Endothelial cell of umbilical vein (primary cell): Measurements from ENCODE around the gene RNU5D-1. TPM values are rescaled to one million over a fixed set of nuclear protein-coding genes. Genes with fewer than 3 reads are reported as not detected.

ENCODE experiments used
- BruUV-seq: library from RNA; stranded (reverse); fragments of 400-500 nt; replicated peaks from 2 replicates; lab custom pipeline; 2021; lab: Mats Ljungman, UMichigan
- CTCF ChIA-PET: fragments of 300-600, 350-600 bp; sonication (Branson Sonifier 250); formaldehyde crosslinking; loops from one replicate; lab custom pipeline; 2021; ENCODE audit warnings: antibody characterized with exemption, inconsistent platforms; lab: Charles Lee
- POLR2A ChIA-PET: fragments of 300-600, 350-600 bp; sonication (Branson Sonifier 250); formaldehyde crosslinking; loops from one replicate; lab custom pipeline; 2021; ENCODE audit warnings: antibody characterized with exemption, inconsistent platforms; lab: Charles Lee
- DNase-seq: peaks from one replicate; pipeline ENCODE4 v3.0.0-alpha.2; 2011; ENCODE audit warnings: low read depth, low spot score
- FAIRE-seq: peaks from 2 replicates; lab custom pipeline; 2011; peaks lifted over from hg19 to GRCh38; lab: Jason Lieb, UNC
- H2AFZ ChIP-seq: 2 replicates; pipeline ENCODE4 v1.6.0; 2012; ENCODE audit warnings: low read depth, low read length, control low read depth, inconsistent platforms
- H3K27ac ChIP-seq: 2 replicates; pipeline ENCODE4 v1.5.1; 2011; ENCODE audit warnings: low read depth, mild to moderate bottlenecking, control low read depth, low read length, moderate library complexity; ENCODE audit not compliant: insufficient read depth
- H3K27me3 ChIP-seq, 2 experiments: 2 replicates each; pipeline versions ENCODE4 v1.6.0 to v1.6.1; 2011; ENCODE audit warnings: low read length in 2 of 2, mixed read lengths in 1 of 2; ENCODE audit not compliant: control insufficient read depth in 2 of 2, insufficient read depth in 2 of 2
- H3K36me3 ChIP-seq, 2 experiments: 2 replicates in 1 of 2; 3 replicates in 1 of 2; pipeline ENCODE4 v1.5.1; 2011; ENCODE audit warnings: low read length in 2 of 2, mild to moderate bottlenecking in 1 of 2, moderate library complexity in 1 of 2; ENCODE audit not compliant: control insufficient read depth in 2 of 2, insufficient read depth in 2 of 2; ENCODE audit errors: extremely low read depth in 1 of 2
- H3K4me1 ChIP-seq: 3 replicates; pipeline ENCODE4 v1.5.1; 2011; ENCODE audit warnings: mild to moderate bottlenecking, low read length; ENCODE audit not compliant: control insufficient read depth, insufficient read depth; ENCODE audit errors: extremely low read depth
- H3K4me2 ChIP-seq: 2 replicates; pipeline ENCODE4 v1.6.1; 2011; ENCODE audit warnings: low read length, control low read depth, mixed read lengths; ENCODE audit not compliant: insufficient read depth
- H3K4me3 ChIP-seq, 3 experiments: fragments of 200-600 bp in 1 of 3; sonication (generic), shearing (Covaris generic) in 1 of 3; replicated peaks in 1 of 3; 2 replicates each; pipeline ENCODE4 v1.5.1; 2011 to 2016; ENCODE audit warnings: control low read depth in 3 of 3, low read length in 3 of 3, mild to moderate bottlenecking in 2 of 3, inconsistent platforms in 1 of 3, low read depth in 1 of 3, moderate library complexity in 1 of 3; ENCODE audit not compliant: insufficient read depth in 1 of 3
- H3K79me2 ChIP-seq: 2 replicates; pipeline ENCODE4 v1.6.0; 2012; ENCODE audit warnings: low read length, inconsistent platforms; ENCODE audit not compliant: control insufficient read depth, insufficient read depth
- H3K9ac ChIP-seq: replicated peaks from 2 replicates; pipeline ENCODE3; 2011; ENCODE audit warnings: low read length, control low read depth; ENCODE audit not compliant: insufficient read depth; ENCODE audit errors: extremely low read depth
- H3K9me1 ChIP-seq: replicated peaks from 3 replicates; pipeline ENCODE4 v1.6.0; 2011; ENCODE audit warnings: mild to moderate bottlenecking, low read length; ENCODE audit not compliant: control insufficient read depth, insufficient read depth; ENCODE audit errors: extremely low read depth
- H3K9me3 ChIP-seq: replicated peaks from 2 replicates; pipeline ENCODE4 v1.5.1; 2012; ENCODE audit warnings: low read length, inconsistent platforms; ENCODE audit not compliant: control insufficient read depth, insufficient read depth
- H4K20me1 ChIP-seq: replicated peaks from 2 replicates; pipeline ENCODE3; 2011; ENCODE audit warnings: mild to moderate bottlenecking, low read length; ENCODE audit not compliant: control insufficient read depth, insufficient read depth; ENCODE audit errors: extremely low read depth
- EZH2 ChIP-seq: IDR thresholded peaks from 2 replicates; pipeline ENCODE4 v1.6.1; 2012; ENCODE audit warnings: borderline replicate concordance, low read depth, mild to moderate bottlenecking, moderate library complexity, low read length, inconsistent platforms; ENCODE audit not compliant: severe bottlenecking
- FOS ChIP-seq: IDR thresholded peaks from 2 replicates; pipeline ENCODE4 v1.6.1; 2011; ENCODE audit warnings: mild to moderate bottlenecking, low read length, moderate library complexity, borderline replicate concordance; ENCODE audit not compliant: insufficient read depth
- GATA2 ChIP-seq: IDR thresholded peaks from 2 replicates; pipeline ENCODE4 v1.7.0; 2011; ENCODE audit warnings: low read depth, mild to moderate bottlenecking, moderate library complexity, mixed read lengths, low read length; ENCODE audit not compliant: insufficient read length, insufficient read depth
- JUN ChIP-seq: IDR thresholded peaks from 2 replicates; pipeline ENCODE4 v1.6.1; 2011; ENCODE audit warnings: borderline replicate concordance, low read depth; ENCODE audit not compliant: insufficient read length, insufficient read depth
- MAX ChIP-seq: IDR thresholded peaks from 2 replicates; pipeline ENCODE4 v1.6.1; 2011; ENCODE audit not compliant: insufficient read depth, insufficient read length
- MYC ChIP-seq: IDR thresholded peaks from one replicate; pipeline ENCODE4 v1.6.1; 2011; ENCODE audit warnings: mild to moderate bottlenecking, low read depth, low read length
- POLR2A ChIP-seq: IDR thresholded peaks from 2 replicates; pipeline ENCODE4 v1.6.1; 2012; ENCODE audit warnings: low read depth, mild to moderate bottlenecking, control low read depth, low read length
- POLR2AphosphoS5 ChIP-seq: IDR thresholded peaks from 2 replicates; pipeline ENCODE4 v1.6.1; 2012; ENCODE audit warnings: low read depth, mild to moderate bottlenecking, control low read depth, low read length, moderate library complexity; ENCODE audit not compliant: insufficient read depth
- dilution Hi-C: fragments of 300-500 bp; cut with MboI; formaldehyde crosslinking; loops from one replicate; pipeline ENCODE4 v1.15.0; 2019; ENCODE audit warnings: low sequenced_read_pairs; ENCODE audit not compliant: extremely low pct_ligation_motif_present
- intact Hi-C: fragments of 100-400 bp; cut with micrococcal nuclease; formaldehyde crosslinking; loops from one replicate; pipeline ENCODE4 v1.10.0; 2022
- polyA plus RNA-seq, 4 experiments: library from polyadenylated mRNA; depleted of rRNA in 3 of 4; stranded (reverse) in 3 of 4; unstranded in 1 of 4; fragments of >200 nt; gene quantifications; 2 replicates each; pipeline versions ENCODE4 v1.2.1 to v1.2.3, GENCODE V29; 2011 to 2012; ENCODE audit warnings: missing spikeins in 1 of 4
- total RNA-seq: library from RNA; stranded (reverse); gene quantifications from 2 replicates; pipeline ENCODE4 v1.2.3, GENCODE V29; 2021
- TF ChIP-seq, protein P1 (sequence below), 2 donors: IDR thresholded peaks; 1 replicate in 1 of 2; 2 replicates in 1 of 2; pipeline ENCODE4 v1.5.1; 2011; ENCODE audit warnings: low read length in 2 of 2, mild to moderate bottlenecking in 2 of 2, moderate library complexity in 2 of 2, control low read depth in 1 of 2, inconsistent platforms in 1 of 2, low read depth in 1 of 2; ENCODE audit not compliant: insufficient read depth in 1 of 2; ENCODE audit errors: extremely low read depth in 1 of 2

The RNU5D-1 gene
- total and polyA plus RNA-seq, 2 donors (not counting 3 experiments of a cell fraction or from before 2014, with no cell fraction given): not detected

GRCh38 chr1:44740179-44740617 lies 9.2 kb upstream of the RNU5D-1 start:
- dilution Hi-C loops (no loop called here), intact Hi-C loops (no loop called here)
- Histone ChIP-seq H3K4me3 (peak overlapping the region; percentile 41 to 84 (median 63)), H3K4me2 (peak overlapping the region; percentile 87), H3K36me3 (no peaks in the 10 kb centered on the region), H3K9me1 (no peaks in the 10 kb centered on the region), H4K20me1 (no peaks in the 10 kb centered on the region), H3K79me2 (peaks cover 39% of the 10 kb centered on the region), H3K27ac (peak overlapping the region; percentile 54), H3K9ac (peak overlapping the region; percentile 61), H3K4me1 (peaks cover 14% of the 10 kb centered on the region), H2AFZ (peak overlapping the region; percentile 61), H3K9me3 (no peaks in the 10 kb centered on the region), H3K27me3 (peaks cover 0 to 4% of the 10 kb centered on the region in 2 experiments)
- no peak for DNase-seq
- CTCF ChIA-PET: interaction anchor here (0.7 to 4.5 kb wide), 2 partner anchors 10 to 59 kb away, joined by 3 to 21 read pairs; partner anchors contain the start of gene RNU5D-1
- no peak for TF ChIP-seq POLR2AphosphoS5
- no peak for TF ChIP-seq FOS
- TF ChIP-seq MYC: no peak
- no peak for TF ChIP-seq GATA2
- no peak for TF ChIP-seq EZH2
- TF ChIP-seq POLR2A: no peak
- TF ChIP-seq, protein P1, sequence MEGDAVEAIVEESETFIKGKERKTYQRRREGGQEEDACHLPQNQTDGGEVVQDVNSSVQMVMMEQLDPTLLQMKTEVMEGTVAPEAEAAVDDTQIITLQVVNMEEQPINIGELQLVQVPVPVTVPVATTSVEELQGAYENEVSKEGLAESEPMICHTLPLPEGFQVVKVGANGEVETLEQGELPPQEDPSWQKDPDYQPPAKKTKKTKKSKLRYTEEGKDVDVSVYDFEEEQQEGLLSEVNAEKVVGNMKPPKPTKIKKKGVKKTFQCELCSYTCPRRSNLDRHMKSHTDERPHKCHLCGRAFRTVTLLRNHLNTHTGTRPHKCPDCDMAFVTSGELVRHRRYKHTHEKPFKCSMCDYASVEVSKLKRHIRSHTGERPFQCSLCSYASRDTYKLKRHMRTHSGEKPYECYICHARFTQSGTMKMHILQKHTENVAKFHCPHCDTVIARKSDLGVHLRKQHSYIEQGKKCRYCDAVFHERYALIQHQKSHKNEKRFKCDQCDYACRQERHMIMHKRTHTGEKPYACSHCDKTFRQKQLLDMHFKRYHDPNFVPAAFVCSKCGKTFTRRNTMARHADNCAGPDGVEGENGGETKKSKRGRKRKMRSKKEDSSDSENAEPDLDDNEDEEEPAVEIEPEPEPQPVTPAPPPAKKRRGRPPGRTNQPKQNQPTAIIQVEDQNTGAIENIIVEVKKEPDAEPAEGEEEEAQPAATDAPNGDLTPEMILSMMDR (IDR thresholded peaks at IDR 0.05; ENCODE audit: extremely low read depth in 1 of 2, insufficient read depth in 1 of 2, low read depth in 1 of 2, low read length in 2 of 2): no peak
- TF ChIP-seq MAX: no peak
- no peak for TF ChIP-seq JUN
- FAIRE-seq: no peak
- TSS peak; percentile 84 for BruUV-seq
- POLR2A ChIA-PET: no interaction called here
